HepG2 (cell line): ENCODE results near the gene MEF2A. TPM values are rescaled to one million over a fixed set of nuclear protein-coding genes. Genes with fewer than 3 reads are reported as not detected.

ENCODE experiments used
- ASH2L ChIP-seq: fragments of 300-600, 200-600 bp; sonication (generic); IDR thresholded peaks from 2 replicates; pipeline ENCODE4 v1.7.0; 2017; ENCODE audit warnings: low read depth, mild to moderate bottlenecking, moderate library complexity, mixed read lengths, low read length; ENCODE audit not compliant: insufficient read length
- CBX5 ChIP-seq: sonication (generic); formaldehyde crosslinking; IDR thresholded peaks from 2 replicates; pipeline ENCODE4 v1.4.0; 2020; ENCODE audit warnings: missing genetic modification reagents, borderline replicate concordance
- FOXM1 ChIP-seq: sonication (generic); formaldehyde crosslinking; IDR thresholded peaks from 2 replicates; pipeline ENCODE4 v1.5.0; 2020; ENCODE audit warnings: missing genetic modification reagents
- NR0B2 ChIP-seq: sonication (generic); formaldehyde crosslinking; IDR thresholded peaks from 2 replicates; pipeline ENCODE4 v1.4.0; 2020; ENCODE audit warnings: mild to moderate bottlenecking, missing genetic modification reagents
- NR2F1 ChIP-seq, 2 experiments: fragments of 450-650 bp in 1 of 2; formaldehyde crosslinking in 1 of 2; IDR thresholded peaks; 2 replicates each; pipeline versions ENCODE4 v1.5.0 to v1.6.1; 2016 to 2020; ENCODE audit warnings: mild to moderate bottlenecking in 1 of 2, missing compliant biosample characterization in 1 of 2, missing genetic modification reagents in 1 of 2, moderate library complexity in 1 of 2
- RBFOX2 ChIP-seq: fragments of 200-400 bp; formaldehyde crosslinking; IDR thresholded peaks from 2 replicates; pipeline ENCODE4 v1.6.1; 2017; ENCODE audit warnings: low read depth, mild to moderate bottlenecking, low read length
- RBM22 ChIP-seq: fragments of 200-400 bp; formaldehyde crosslinking; optimal IDR thresholded peaks from 2 replicates; pipeline ENCODE3; 2017; ENCODE audit warnings: mild to moderate bottlenecking, low read length, moderate library complexity
- TSC22D2 ChIP-seq: sonication (generic); formaldehyde crosslinking; IDR thresholded peaks from 2 replicates; pipeline ENCODE4 v1.5.1; 2020; ENCODE audit warnings: missing genetic modification reagents, mild to moderate bottlenecking, borderline replicate concordance
- XRCC5 ChIP-seq: fragments of 200-400 bp; formaldehyde crosslinking; optimal IDR thresholded peaks from 2 replicates; pipeline ENCODE3; 2017; ENCODE audit warnings: mild to moderate bottlenecking, low read length
- ZBTB42 ChIP-seq: sonication (generic); formaldehyde crosslinking; IDR thresholded peaks from 2 replicates; pipeline ENCODE4 v1.5.0; 2020; ENCODE audit warnings: mild to moderate bottlenecking, missing genetic modification reagents
- ZNF256 ChIP-seq: sonication (generic); formaldehyde crosslinking; conservative IDR thresholded peaks from 2 replicates; pipeline ENCODE4 v1.4.0; 2020; ENCODE audit warnings: missing genetic modification reagents
- ZNF263 ChIP-seq: sonication (generic); formaldehyde crosslinking; IDR thresholded peaks from 2 replicates; pipeline ENCODE4 v1.4.0; 2020; ENCODE audit warnings: missing genetic modification reagents
- ZNF501 ChIP-seq: sonication (generic); formaldehyde crosslinking; IDR thresholded peaks from 2 replicates; pipeline ENCODE4 v1.5.1; 2020; ENCODE audit warnings: mild to moderate bottlenecking, moderate library complexity, missing genetic modification reagents
- ZNF563 ChIP-seq: sonication (generic); formaldehyde crosslinking; IDR thresholded peaks from 2 replicates; pipeline ENCODE4 v1.8.0; 2022; ENCODE audit warnings: mild to moderate bottlenecking, moderate library complexity, missing genetic modification reagents
- ZNF724P ChIP-seq: sonication (generic); formaldehyde crosslinking; IDR thresholded peaks from 2 replicates; pipeline ENCODE4 v1.8.0; 2022; ENCODE audit warnings: missing genetic modification reagents, borderline replicate concordance
- ZNF782 ChIP-seq: sonication (generic); formaldehyde crosslinking; IDR thresholded peaks from 2 replicates; pipeline ENCODE4 v1.4.0; 2020; ENCODE audit warnings: missing genetic modification reagents, mild to moderate bottlenecking, borderline replicate concordance
- ZNF790 ChIP-seq: sonication (generic); formaldehyde crosslinking; IDR thresholded peaks from 2 replicates; pipeline ENCODE4 v1.8.0; 2022; ENCODE audit warnings: missing genetic modification reagents, mild to moderate bottlenecking, borderline replicate concordance
- ZSCAN20 ChIP-seq: sonication (generic); formaldehyde crosslinking; IDR thresholded peaks from 2 replicates; pipeline ENCODE4 v1.4.0; 2020; ENCODE audit warnings: missing genetic modification reagents, mild to moderate bottlenecking, borderline replicate concordance
- polyA plus RNA-seq, 8 experiments: library from polyadenylated mRNA; depleted of rRNA in 3 of 8; stranded (reverse) in 7 of 8; unstranded in 1 of 8; fragments of >200 nt; fragmentation: Illumina TruSeq in 4 of 8; extraction: Trizol in 4 of 8; gene quantifications; 2 replicates each; pipeline versions ENCODE4 v1.2.1 to v1.2.3, GENCODE V29; 2011 to 2016; ENCODE audit warnings: low read depth in 4 of 8, missing spikeins in 1 of 8, mixed read lengths in 1 of 8; ENCODE audit not compliant: insufficient read depth in 1 of 8
- total RNA-seq, 5 experiments: library from RNA; depleted of rRNA; stranded (reverse); fragments of >200 nt; fragmentation: Illumina TruSeq; extraction: Trizol; gene quantifications; 2 replicates each; pipeline ENCODE4 v1.2.3, GENCODE V29; 2016; ENCODE audit warnings: low read depth in 1 of 5
- TF ChIP-seq, protein P1 (sequence below): sonication (generic); formaldehyde crosslinking; IDR thresholded peaks from 2 replicates; pipeline ENCODE4 v1.9.0; 2021; ENCODE audit warnings: missing genetic modification reagents, mild to moderate bottlenecking, borderline replicate concordance
- TF ChIP-seq, protein P2 (sequence below): sonication (generic); formaldehyde crosslinking; conservative IDR thresholded peaks from 2 replicates; pipeline ENCODE4 v1.8.1; 2023; ENCODE audit warnings: missing genetic modification reagents
- TF ChIP-seq, protein P3 (sequence below): sonication (generic); formaldehyde crosslinking; IDR thresholded peaks from 2 replicates; pipeline ENCODE4 v1.5.0; 2020; ENCODE audit warnings: missing genetic modification reagents, mild to moderate bottlenecking, borderline replicate concordance
- TF ChIP-seq, protein P4 (sequence below): sonication (generic); formaldehyde crosslinking; IDR thresholded peaks from 2 replicates; pipeline ENCODE4 v1.8.0; 2022; ENCODE audit warnings: mild to moderate bottlenecking, missing genetic modification reagents, borderline replicate concordance

The MEF2A gene
- total and polyA plus RNA-seq, 2 of the 13 experiments (the other 11 are each of a cell fraction or from before 2014, with no cell fraction given), result 15.2 to 24.4 TPM

GRCh38 chr15:99732751-99733267, 167.0 kb downstream of the MEF2A start (continued):
- no peak for TF ChIP-seq ZNF724P
- no peak for TF ChIP-seq ZNF501
- TF ChIP-seq ZNF782 (CRISPR knock-in tag), result 0 out of 2 replicates have a peak, but pooled peaks have one; percentile 61
- TF ChIP-seq, protein P1, sequence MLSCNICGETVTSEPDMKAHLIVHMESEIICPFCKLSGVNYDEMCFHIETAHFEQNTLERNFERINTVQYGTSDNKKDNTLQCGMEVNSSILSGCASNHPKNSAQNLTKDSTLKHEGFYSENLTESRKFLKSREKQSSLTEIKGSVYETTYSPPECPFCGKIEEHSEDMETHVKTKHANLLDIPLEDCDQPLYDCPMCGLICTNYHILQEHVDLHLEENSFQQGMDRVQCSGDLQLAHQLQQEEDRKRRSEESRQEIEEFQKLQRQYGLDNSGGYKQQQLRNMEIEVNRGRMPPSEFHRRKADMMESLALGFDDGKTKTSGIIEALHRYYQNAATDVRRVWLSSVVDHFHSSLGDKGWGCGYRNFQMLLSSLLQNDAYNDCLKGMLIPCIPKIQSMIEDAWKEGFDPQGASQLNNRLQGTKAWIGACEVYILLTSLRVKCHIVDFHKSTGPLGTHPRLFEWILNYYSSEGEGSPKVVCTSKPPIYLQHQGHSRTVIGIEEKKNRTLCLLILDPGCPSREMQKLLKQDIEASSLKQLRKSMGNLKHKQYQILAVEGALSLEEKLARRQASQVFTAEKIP (CRISPR knock-in tag), result no peak
- TF ChIP-seq FOXM1, result no peak
- TF ChIP-seq ASH2L, result peak; percentile 35
- peak; percentile 65 to 91; a peak in 3 of 4 replicates for TF ChIP-seq NR2F1 (CRISPR knock-in tag; IDR thresholded peaks at IDR 0.05)
- no peak for TF ChIP-seq XRCC5
- TF ChIP-seq, protein P2, sequence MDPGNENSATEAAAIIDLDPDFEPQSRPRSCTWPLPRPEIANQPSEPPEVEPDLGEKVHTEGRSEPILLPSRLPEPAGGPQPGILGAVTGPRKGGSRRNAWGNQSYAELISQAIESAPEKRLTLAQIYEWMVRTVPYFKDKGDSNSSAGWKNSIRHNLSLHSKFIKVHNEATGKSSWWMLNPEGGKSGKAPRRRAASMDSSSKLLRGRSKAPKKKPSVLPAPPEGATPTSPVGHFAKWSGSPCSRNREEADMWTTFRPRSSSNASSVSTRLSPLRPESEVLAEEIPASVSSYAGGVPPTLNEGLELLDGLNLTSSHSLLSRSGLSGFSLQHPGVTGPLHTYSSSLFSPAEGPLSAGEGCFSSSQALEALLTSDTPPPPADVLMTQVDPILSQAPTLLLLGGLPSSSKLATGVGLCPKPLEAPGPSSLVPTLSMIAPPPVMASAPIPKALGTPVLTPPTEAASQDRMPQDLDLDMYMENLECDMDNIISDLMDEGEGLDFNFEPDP (CRISPR knock-in tag), result no peak
- no peak for TF ChIP-seq ZSCAN20 (CRISPR knock-in tag)
- TF ChIP-seq CBX5 (CRISPR knock-in tag), result no peak
- TF ChIP-seq ZNF256 (CRISPR knock-in tag), result no peak
- no peak for TF ChIP-seq ZNF263
- TF ChIP-seq, protein P3, sequence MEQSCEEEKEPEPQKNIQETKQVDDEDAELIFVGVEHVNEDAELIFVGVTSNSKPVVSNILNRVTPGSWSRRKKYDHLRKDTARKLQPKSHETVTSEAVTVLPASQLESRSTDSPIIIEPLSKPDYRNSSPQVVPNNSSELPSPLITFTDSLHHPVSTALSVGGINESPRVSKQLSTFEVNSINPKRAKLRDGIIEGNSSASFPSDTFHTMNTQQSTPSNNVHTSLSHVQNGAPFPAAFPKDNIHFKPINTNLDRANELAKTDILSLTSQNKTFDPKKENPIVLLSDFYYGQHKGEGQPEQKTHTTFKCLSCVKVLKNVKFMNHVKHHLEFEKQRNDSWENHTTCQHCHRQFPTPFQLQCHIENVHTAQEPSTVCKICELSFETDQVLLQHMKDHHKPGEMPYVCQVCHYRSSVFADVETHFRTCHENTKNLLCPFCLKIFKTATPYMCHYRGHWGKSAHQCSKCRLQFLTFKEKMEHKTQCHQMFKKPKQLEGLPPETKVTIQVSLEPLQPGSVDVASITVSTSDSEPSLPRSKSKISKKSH (CRISPR knock-in tag), result peak; percentile 51; the same call in 1 of the 2 replicates
- TF ChIP-seq, protein P4, sequence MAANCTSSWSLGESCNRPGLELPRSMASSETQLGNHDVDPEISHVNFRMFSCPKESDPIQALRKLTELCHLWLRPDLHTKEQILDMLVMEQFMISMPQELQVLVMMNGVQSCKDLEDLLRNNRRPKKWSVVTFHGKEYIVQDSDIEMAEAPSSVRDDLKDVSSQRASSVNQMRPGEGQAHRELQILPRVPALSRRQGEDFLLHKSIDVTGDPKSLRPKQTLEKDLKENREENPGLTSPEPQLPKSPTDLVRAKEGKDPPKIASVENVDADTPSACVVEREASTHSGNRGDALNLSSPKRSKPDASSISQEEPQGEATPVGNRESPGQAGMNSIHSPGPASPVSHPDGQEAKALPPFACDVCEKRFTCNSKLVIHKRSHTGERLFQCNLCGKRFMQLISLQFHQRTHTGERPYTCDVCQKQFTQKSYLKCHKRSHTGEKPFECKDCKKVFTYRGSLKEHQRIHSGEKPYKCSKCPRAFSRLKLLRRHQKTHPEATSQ (CRISPR knock-in tag), result no peak
- peak; percentile 52; the same call in 1 of the 2 replicates for TF ChIP-seq ZNF563 (CRISPR knock-in tag)
- peak; percentile 62; the same call in 1 of the 2 replicates for TF ChIP-seq ZNF790
- no peak; the same call in 1 of the 2 replicates for TF ChIP-seq RBFOX2
- TF ChIP-seq ZBTB42 (CRISPR knock-in tag), result no peak
- TF ChIP-seq NR0B2, result no peak
- TF ChIP-seq RBM22, result no peak
- no peak for TF ChIP-seq TSC22D2
